SK-N-SH (cell line): ENCODE measurements around the gene SEMA3B. TPM values are rescaled to one million over a fixed set of nuclear protein-coding genes. Genes with fewer than 3 reads are reported as not detected.

Experiments
- CHD2 ChIP-seq: fragments of 150-350 bp; IDR thresholded peaks from 2 replicates; pipeline ENCODE4 v1.6.1; 2018; ENCODE audit warnings: low read length; ENCODE audit not compliant: partially characterized antibody
- EP300 ChIP-seq, 2 experiments: IDR thresholded peaks; 2 replicates each; pipeline versions ENCODE4 v1.4.0 to v1.6.1; 2012; ENCODE audit warnings: borderline replicate concordance in 1 of 2, low read depth in 1 of 2, low read length in 1 of 2
- EZH2phosphoT487 ChIP-seq: fragments of 200-600 bp; sonication (generic); IDR thresholded peaks from 2 replicates; pipeline ENCODE4 v1.6.1; 2017; ENCODE audit warnings: low read depth, mixed run types, mild to moderate bottlenecking, antibody characterized with exemption, moderate library complexity, borderline replicate concordance
- FOXM1 ChIP-seq: IDR thresholded peaks from 2 replicates; pipeline ENCODE4 v1.4.0; 2012; ENCODE audit warnings: low read depth, mild to moderate bottlenecking
- GABPA ChIP-seq: IDR thresholded peaks from 2 replicates; pipeline ENCODE4 v1.4.0; 2012; ENCODE audit warnings: low read depth, mild to moderate bottlenecking
- GATA2 ChIP-seq: sonication (generic); formaldehyde crosslinking; IDR thresholded peaks from 2 replicates; pipeline ENCODE4 v1.5.0; 2020; ENCODE audit warnings: mild to moderate bottlenecking, missing genetic modification reagents
- MXI1 ChIP-seq: IDR thresholded peaks from 2 replicates; pipeline ENCODE4 v1.6.1; 2012; ENCODE audit warnings: mild to moderate bottlenecking, low read depth, low read length, improper control_type of control experiment
- NFIC ChIP-seq: IDR thresholded peaks from 2 replicates; pipeline ENCODE4 v1.4.0; 2012; ENCODE audit warnings: borderline replicate concordance
- NRF1 ChIP-seq: IDR thresholded peaks from 2 replicates; pipeline ENCODE4 v1.6.1; 2012; ENCODE audit warnings: low read depth, mild to moderate bottlenecking, low read length
- RAD21 ChIP-seq: IDR thresholded peaks from 2 replicates; pipeline ENCODE4 v1.6.1; 2012; ENCODE audit warnings: mild to moderate bottlenecking, low read length
- RXRA ChIP-seq: IDR thresholded peaks from 2 replicates; pipeline ENCODE4 v1.4.0; 2012; ENCODE audit warnings: low read depth, mild to moderate bottlenecking, borderline replicate concordance
- SMC3 ChIP-seq: IDR thresholded peaks from 2 replicates; pipeline ENCODE4 v1.6.1; 2012; ENCODE audit warnings: low read depth, low read length, improper control_type of control experiment
- TAF1 ChIP-seq: IDR thresholded peaks from 2 replicates; pipeline ENCODE4 v1.6.1; 2012; ENCODE audit warnings: low read depth, mild to moderate bottlenecking, low read length, moderate library complexity, borderline replicate concordance
- polyA plus RNA-seq, 3 experiments: library from polyadenylated mRNA; depleted of rRNA; stranded (reverse); fragments of >200 nt; gene quantifications; 2 replicates each; pipeline ENCODE4 v1.2.3, GENCODE V29; 2012
- TF ChIP-seq, protein P1 (sequence below): IDR thresholded peaks from 2 replicates; pipeline ENCODE4 v1.4.0; 2012; ENCODE audit warnings: low read depth
- TF ChIP-seq, protein P2 (sequence below): IDR thresholded peaks from 2 replicates; pipeline ENCODE4 v1.6.1; 2012; ENCODE audit warnings: mild to moderate bottlenecking, low read depth, low read length, moderate library complexity
- TF ChIP-seq, protein P3 (sequence below): IDR thresholded peaks from 2 replicates; pipeline ENCODE4 v1.4.0; 2012; ENCODE audit warnings: low read depth, borderline replicate concordance
- TF ChIP-seq, protein P4 (sequence below): fragments of 200-600 bp; sonication (generic); IDR thresholded peaks from 2 replicates; pipeline ENCODE4 v1.6.1; 2017; ENCODE audit warnings: antibody characterized with exemption, mild to moderate bottlenecking, moderate library complexity

The SEMA3B gene
- polyA plus RNA-seq, 1 of the 3 experiments (the other 2 are of a cell fraction), result 14.9 TPM

DNA sequence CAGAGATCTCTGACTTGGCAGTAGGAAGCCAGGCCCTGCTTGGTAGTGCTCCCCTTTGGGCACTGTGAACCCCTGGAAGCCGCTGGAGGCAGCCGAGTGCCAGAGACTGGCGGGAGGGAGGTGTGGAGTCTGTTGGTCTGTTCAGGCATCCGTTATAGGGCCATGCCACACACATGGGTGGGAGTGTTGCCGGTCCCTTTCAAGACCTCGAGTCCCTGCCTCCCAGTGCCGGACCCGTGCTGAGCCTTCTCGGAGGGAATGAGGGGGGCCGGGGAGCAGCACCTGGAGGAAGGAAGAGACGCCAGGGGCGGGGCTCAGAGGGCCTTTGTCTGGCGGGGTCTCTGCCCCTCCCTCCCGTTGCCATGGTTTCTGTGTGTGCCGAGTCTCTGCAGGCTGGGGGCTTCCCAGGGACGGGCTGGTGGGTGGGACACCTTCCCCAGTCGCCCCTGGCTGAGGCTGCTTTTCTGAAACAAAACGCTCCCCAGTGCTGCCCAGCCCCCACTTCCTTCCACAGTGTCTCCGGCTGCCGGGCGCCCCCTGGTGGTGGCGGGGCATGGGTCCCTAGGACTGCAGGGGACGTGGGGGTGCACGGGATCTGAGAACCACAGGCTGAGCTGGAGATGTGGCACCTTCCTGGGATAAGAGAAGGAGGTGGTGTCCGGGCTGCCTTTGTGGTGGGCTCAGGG lies 23.0 kb upstream of the SEMA3B start (continued):
- TF ChIP-seq, protein P1, sequence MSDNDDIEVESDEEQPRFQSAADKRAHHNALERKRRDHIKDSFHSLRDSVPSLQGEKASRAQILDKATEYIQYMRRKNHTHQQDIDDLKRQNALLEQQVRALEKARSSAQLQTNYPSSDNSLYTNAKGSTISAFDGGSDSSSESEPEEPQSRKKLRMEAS, result no peak
- TF ChIP-seq GATA2 (no peak), NFIC (no peak), TAF1 (no peak), EZH2phosphoT487 (no peak), RXRA (no peak), GABPA (no peak; the same call in 1 of the 2 replicates), FOXM1 (no peak), NRF1 (no peak), SMC3 (peak; percentile 90), EP300 (IDR thresholded peaks at IDR 0.05; ENCODE audit: borderline replicate concordance in 1 of 2, low read depth in 1 of 2, low read length in 1 of 2) (no peak), CHD2 (peak; percentile 94), RAD21 (peak; percentile 73), MXI1 (peak; percentile 28; the same call in 1 of the 2 replicates)
- TF ChIP-seq, protein P2, sequence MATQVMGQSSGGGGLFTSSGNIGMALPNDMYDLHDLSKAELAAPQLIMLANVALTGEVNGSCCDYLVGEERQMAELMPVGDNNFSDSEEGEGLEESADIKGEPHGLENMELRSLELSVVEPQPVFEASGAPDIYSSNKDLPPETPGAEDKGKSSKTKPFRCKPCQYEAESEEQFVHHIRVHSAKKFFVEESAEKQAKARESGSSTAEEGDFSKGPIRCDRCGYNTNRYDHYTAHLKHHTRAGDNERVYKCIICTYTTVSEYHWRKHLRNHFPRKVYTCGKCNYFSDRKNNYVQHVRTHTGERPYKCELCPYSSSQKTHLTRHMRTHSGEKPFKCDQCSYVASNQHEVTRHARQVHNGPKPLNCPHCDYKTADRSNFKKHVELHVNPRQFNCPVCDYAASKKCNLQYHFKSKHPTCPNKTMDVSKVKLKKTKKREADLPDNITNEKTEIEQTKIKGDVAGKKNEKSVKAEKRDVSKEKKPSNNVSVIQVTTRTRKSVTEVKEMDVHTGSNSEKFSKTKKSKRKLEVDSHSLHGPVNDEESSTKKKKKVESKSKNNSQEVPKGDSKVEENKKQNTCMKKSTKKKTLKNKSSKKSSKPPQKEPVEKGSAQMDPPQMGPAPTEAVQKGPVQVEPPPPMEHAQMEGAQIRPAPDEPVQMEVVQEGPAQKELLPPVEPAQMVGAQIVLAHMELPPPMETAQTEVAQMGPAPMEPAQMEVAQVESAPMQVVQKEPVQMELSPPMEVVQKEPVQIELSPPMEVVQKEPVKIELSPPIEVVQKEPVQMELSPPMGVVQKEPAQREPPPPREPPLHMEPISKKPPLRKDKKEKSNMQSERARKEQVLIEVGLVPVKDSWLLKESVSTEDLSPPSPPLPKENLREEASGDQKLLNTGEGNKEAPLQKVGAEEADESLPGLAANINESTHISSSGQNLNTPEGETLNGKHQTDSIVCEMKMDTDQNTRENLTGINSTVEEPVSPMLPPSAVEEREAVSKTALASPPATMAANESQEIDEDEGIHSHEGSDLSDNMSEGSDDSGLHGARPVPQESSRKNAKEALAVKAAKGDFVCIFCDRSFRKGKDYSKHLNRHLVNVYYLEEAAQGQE, result no peak
- TF ChIP-seq, protein P3, sequence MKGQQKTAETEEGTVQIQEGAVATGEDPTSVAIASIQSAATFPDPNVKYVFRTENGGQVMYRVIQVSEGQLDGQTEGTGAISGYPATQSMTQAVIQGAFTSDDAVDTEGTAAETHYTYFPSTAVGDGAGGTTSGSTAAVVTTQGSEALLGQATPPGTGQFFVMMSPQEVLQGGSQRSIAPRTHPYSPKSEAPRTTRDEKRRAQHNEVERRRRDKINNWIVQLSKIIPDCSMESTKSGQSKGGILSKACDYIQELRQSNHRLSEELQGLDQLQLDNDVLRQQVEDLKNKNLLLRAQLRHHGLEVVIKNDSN, result no peak
- TF ChIP-seq, protein P4, sequence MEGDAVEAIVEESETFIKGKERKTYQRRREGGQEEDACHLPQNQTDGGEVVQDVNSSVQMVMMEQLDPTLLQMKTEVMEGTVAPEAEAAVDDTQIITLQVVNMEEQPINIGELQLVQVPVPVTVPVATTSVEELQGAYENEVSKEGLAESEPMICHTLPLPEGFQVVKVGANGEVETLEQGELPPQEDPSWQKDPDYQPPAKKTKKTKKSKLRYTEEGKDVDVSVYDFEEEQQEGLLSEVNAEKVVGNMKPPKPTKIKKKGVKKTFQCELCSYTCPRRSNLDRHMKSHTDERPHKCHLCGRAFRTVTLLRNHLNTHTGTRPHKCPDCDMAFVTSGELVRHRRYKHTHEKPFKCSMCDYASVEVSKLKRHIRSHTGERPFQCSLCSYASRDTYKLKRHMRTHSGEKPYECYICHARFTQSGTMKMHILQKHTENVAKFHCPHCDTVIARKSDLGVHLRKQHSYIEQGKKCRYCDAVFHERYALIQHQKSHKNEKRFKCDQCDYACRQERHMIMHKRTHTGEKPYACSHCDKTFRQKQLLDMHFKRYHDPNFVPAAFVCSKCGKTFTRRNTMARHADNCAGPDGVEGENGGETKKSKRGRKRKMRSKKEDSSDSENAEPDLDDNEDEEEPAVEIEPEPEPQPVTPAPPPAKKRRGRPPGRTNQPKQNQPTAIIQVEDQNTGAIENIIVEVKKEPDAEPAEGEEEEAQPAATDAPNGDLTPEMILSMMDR, result peak; percentile 97
